ENCODE results near the gene KRTAP12-2. TPM values are rescaled to one million over a fixed set of nuclear protein-coding genes. Genes with fewer than 3 reads are reported as not detected.

KRTAP12-2 gene
- total RNA-seq, 2 donors from 2014 or later, result not detected

GRCh38 chr21:44626262-44626661 is 40.5 kb downstream of the KRTAP12-2 start:
- H3K9me3 ChIP-seq, result no peaks in the 10 kb centered on the region
- H3K27ac ChIP-seq, result no peak overlapping the region
- DNase-seq (ENCODE audit: low spot score), result no peak
- no peaks in the 10 kb centered on the region for H3K4me1 ChIP-seq (replicated peaks)
- H3K4me3 ChIP-seq, result no peak overlapping the region
- WGBS, result 75% methylated on average over 10 of the region's 10 CpGs
- intact Hi-C loops (cut with DNase I), result no loop called here
- H3K27me3 ChIP-seq (replicated peaks; ENCODE audit: insufficient read depth), result no peaks in the 10 kb centered on the region
- TF ChIP-seq POLR2AphosphoS5 (IDR thresholded peaks at IDR 0.05) (no peak), CTCF (IDR thresholded peaks at IDR 0.05) (no peak), POLR2A (IDR thresholded peaks at IDR 0.05) (no peak)
- H3K36me3 ChIP-seq, result no peaks in the 10 kb centered on the region

- no peaks in the 10 kb centered on the region for H3K36me3 ChIP-seq
- intact Hi-C loops (cut with DNase I), result no loop called here
- H3K9me3 ChIP-seq, result no peaks in the 10 kb centered on the region
- TF ChIP-seq CTCF (IDR thresholded peaks at IDR 0.05), result no peak
- no peak for TF ChIP-seq POLR2AphosphoS5 (IDR thresholded peaks at IDR 0.05)
- TF ChIP-seq POLR2A (IDR thresholded peaks at IDR 0.05), result no peak
- no peaks in the 10 kb centered on the region for H3K4me1 ChIP-seq (replicated peaks)
- H3K27me3 ChIP-seq (replicated peaks; ENCODE audit: insufficient read depth), result no peaks in the 10 kb centered on the region
- 91% methylated on average over 7 of the region's 7 CpGs for whole genome bisulfite sequencing
- H3K27ac ChIP-seq, result no peak overlapping the region
- DNase-seq (ENCODE audit: low spot score), result no peak
- no peak overlapping the region for H3K4me3 ChIP-seq
Observed at GRCh38 chr21:44625756-44626155, 41.0 kb downstream of the KRTAP12-2 start.

GRCh38 chr21:44623575-44623974 is 43.2 kb downstream of the KRTAP12-2 start:
- H3K27me3 ChIP-seq (replicated peaks; ENCODE audit: insufficient read depth), result no peaks in the 10 kb centered on the region
- H3K36me3 ChIP-seq, result no peaks in the 10 kb centered on the region
- DNase-seq (ENCODE audit: low spot score), result no peak
- no peak for TF ChIP-seq CTCF (IDR thresholded peaks at IDR 0.05)
- TF ChIP-seq POLR2AphosphoS5 (IDR thresholded peaks at IDR 0.05), result no peak
- no peak for TF ChIP-seq POLR2A (IDR thresholded peaks at IDR 0.05)
- intact Hi-C loops (cut with DNase I), result no loop called here
- H3K4me1 ChIP-seq (replicated peaks), result no peaks in the 10 kb centered on the region
- no peak overlapping the region for H3K27ac ChIP-seq
- no peaks in the 10 kb centered on the region for H3K9me3 ChIP-seq
- H3K4me3 ChIP-seq, result no peak overlapping the region

- H3K27me3 ChIP-seq (replicated peaks; ENCODE audit: insufficient read depth), result no peaks in the 10 kb centered on the region
- TF ChIP-seq POLR2AphosphoS5 (IDR thresholded peaks at IDR 0.05), result no peak
- no peak for TF ChIP-seq POLR2A (IDR thresholded peaks at IDR 0.05)
- no peak for TF ChIP-seq CTCF (IDR thresholded peaks at IDR 0.05)
- 92% methylated on average over 6 of the region's 6 CpGs for WGBS
- no peaks in the 10 kb centered on the region for H3K36me3 ChIP-seq
- H3K4me1 ChIP-seq (replicated peaks), result no peaks in the 10 kb centered on the region
- H3K9me3 ChIP-seq, result no peaks in the 10 kb centered on the region
- no peak for DNase-seq (ENCODE audit: low spot score)
- no peak overlapping the region for H3K27ac ChIP-seq
- H3K4me3 ChIP-seq, result no peak overlapping the region
- intact Hi-C loops (cut with DNase I), result no loop called here
Observed at GRCh38 chr21:44619886-44620285, 46.8 kb downstream of the KRTAP12-2 start.

- no peaks in the 10 kb centered on the region for H3K36me3 ChIP-seq
- WGBS, result 61% methylated on average over 3 of the region's 3 CpGs
Observed at GRCh38 chr21:44618909-44619308, 47.8 kb downstream of the KRTAP12-2 start.

More at GRCh38 chr21:44618909-44619308, 47.8 kb downstream of the KRTAP12-2 start:
- H3K27ac ChIP-seq, result no peak overlapping the region
- TF ChIP-seq POLR2AphosphoS5 (IDR thresholded peaks at IDR 0.05), result no peak
- TF ChIP-seq CTCF (IDR thresholded peaks at IDR 0.05), result no peak
- TF ChIP-seq POLR2A (IDR thresholded peaks at IDR 0.05), result no peak
- H3K27me3 ChIP-seq (replicated peaks; ENCODE audit: insufficient read depth), result no peaks in the 10 kb centered on the region
- DNase-seq (ENCODE audit: low spot score), result no peak
- H3K9me3 ChIP-seq, result no peaks in the 10 kb centered on the region
- no peak overlapping the region for H3K4me3 ChIP-seq
- intact Hi-C loops (cut with DNase I), result no loop called here
- H3K4me1 ChIP-seq (replicated peaks), result no peaks in the 10 kb centered on the region

Data from prostate gland (tissue), 2 donors.